GM12878 (cell line): ENCODE data around the gene DYRK4. TPM values are rescaled to one million over a fixed set of nuclear protein-coding genes. Genes with fewer than 3 reads are reported as not detected.

ENCODE experiments used
- ATAC-seq: fragments of 200-7000 bp; cut with Tn5 transposase; 3 replicates; pipeline ENCODE4 v1.9.1; 2020; ENCODE audit warnings: mild to moderate bottlenecking, moderate library complexity
- BruUV-seq: library from RNA; stranded (reverse); fragments of 400-500 nt; replicated peaks from 2 replicates; lab custom pipeline; 2021; lab: Mats Ljungman, UMichigan
- CTCF ChIA-PET: fragments of 300-600 bp; sonication (Branson Sonifier 250); formaldehyde crosslinking; extraction: SDS; loops from one replicate; lab custom pipeline; 2021; ENCODE audit warnings: inconsistent platforms; lab: Yijun Ruan, JAX
- POLR2A ChIA-PET: fragments of 350-600 bp; formaldehyde crosslinking; extraction: SDS; loops from one replicate; lab custom pipeline; 2021; ENCODE audit warnings: inconsistent platforms; lab: Charles Lee
- RAD21 ChIA-PET: fragments of 300-600 bp; sonication (Branson Sonifier 250); formaldehyde crosslinking; loops from one replicate; lab custom pipeline; 2023; ENCODE audit warnings: antibody characterized with exemption; ENCODE audit not compliant: unreplicated experiment; lab: Charles Lee
- SMC1A ChIA-PET: fragments of 300-600 bp; sonication (Branson Sonifier 250); formaldehyde crosslinking; loops from one replicate; lab custom pipeline; 2023; ENCODE audit not compliant: unreplicated experiment, uncharacterized antibody; lab: Charles Lee
- DNase-seq: peaks from one replicate; pipeline ENCODE4 v3.0.0-alpha.2; 2011; ENCODE audit warnings: low read depth, low spot score
- FAIRE-seq: peaks from 3 replicates; lab custom pipeline; 2011; peaks lifted over from hg19 to GRCh38; lab: Jason Lieb, UNC
- H2AFZ ChIP-seq: 2 replicates; pipeline ENCODE4 v1.6.0; 2011; ENCODE audit warnings: low read depth, low read length, control low read depth; ENCODE audit not compliant: control insufficient read depth
- H3K27ac ChIP-seq: 2 replicates; pipeline ENCODE4 v1.5.1; 2011; ENCODE audit warnings: control low read depth; ENCODE audit not compliant: control insufficient read depth, insufficient read depth
- H3K27me3 ChIP-seq, 2 experiments: replicated peaks in 1 of 2; 2 replicates each; pipeline versions ENCODE4 v1.6.0 to v1.6.1; 2011; ENCODE audit warnings: low read length in 1 of 2; ENCODE audit not compliant: control insufficient read depth in 2 of 2, insufficient read depth in 2 of 2
- H3K36me3 ChIP-seq, 2 experiments: 2 replicates each; pipeline ENCODE4 v1.5.1; 2011; ENCODE audit warnings: low read length in 1 of 2; ENCODE audit not compliant: control insufficient read depth in 2 of 2, insufficient read depth in 2 of 2
- H3K4me1 ChIP-seq: 2 replicates; pipeline ENCODE4 v1.6.1; 2011; ENCODE audit warnings: mild to moderate bottlenecking, low read length, moderate library complexity, mixed read lengths; ENCODE audit not compliant: control insufficient read depth, insufficient read depth
- H3K4me2 ChIP-seq: 2 replicates; pipeline ENCODE4 v1.6.0; 2011; ENCODE audit warnings: control low read depth; ENCODE audit not compliant: control insufficient read depth, insufficient read depth
- H3K4me3 ChIP-seq: fragments of 200-600 bp; sonication (generic); 2 replicates; pipeline ENCODE4 v1.5.1; 2016
- H3K79me2 ChIP-seq: 2 replicates; pipeline ENCODE4 v1.6.0; 2011; ENCODE audit warnings: low read length; ENCODE audit not compliant: control insufficient read depth, insufficient read depth
- H3K9ac ChIP-seq: 2 replicates; pipeline ENCODE4 v1.8.0; 2011; ENCODE audit warnings: low read length, control low read depth, mixed read lengths; ENCODE audit not compliant: control insufficient read depth, insufficient read depth
- H3K9me3 ChIP-seq: replicated peaks from 3 replicates; pipeline ENCODE4 v1.5.1; 2011; ENCODE audit warnings: mild to moderate bottlenecking, low read length; ENCODE audit not compliant: control insufficient read depth, insufficient read depth
- H4K20me1 ChIP-seq: 2 replicates; pipeline ENCODE4 v1.6.0; 2011; ENCODE audit not compliant: control insufficient read depth, insufficient read depth
- ATF7 ChIP-seq: fragments of 450-650 bp; IDR thresholded peaks from 2 replicates; pipeline ENCODE4 v1.6.1; 2016; ENCODE audit warnings: low read depth, mild to moderate bottlenecking
- BCLAF1 ChIP-seq: fragments of 450-650 bp; IDR thresholded peaks from 2 replicates; pipeline ENCODE4 v1.6.1; 2017; ENCODE audit warnings: antibody characterized with exemption, mild to moderate bottlenecking, moderate library complexity
- BMI1 ChIP-seq: fragments of 450-650 bp; IDR thresholded peaks from 2 replicates; pipeline ENCODE4 v1.6.1; 2016; ENCODE audit warnings: mild to moderate bottlenecking, moderate library complexity, borderline replicate concordance
- IKZF1 ChIP-seq: fragments of 450-650 bp; conservative IDR thresholded peaks from 2 replicates; pipeline ENCODE4 v1.6.1; 2017; ENCODE audit warnings: antibody characterized with exemption, mild to moderate bottlenecking
- IRF3 ChIP-seq: fragments of 450-650 bp; IDR thresholded peaks from 2 replicates; pipeline ENCODE4 v1.6.1; 2014; ENCODE audit warnings: mild to moderate bottlenecking
- LARP7 ChIP-seq: fragments of 450-650 bp; IDR thresholded peaks from 2 replicates; pipeline ENCODE4 v1.6.1; 2017; ENCODE audit warnings: mild to moderate bottlenecking
- NR2C2 ChIP-seq: IDR thresholded peaks from 2 replicates; pipeline ENCODE4 v1.6.1; 2011; ENCODE audit warnings: borderline replicate concordance, low read depth; ENCODE audit not compliant: control insufficient read depth, insufficient read length
- SIX5 ChIP-seq: IDR thresholded peaks from 2 replicates; pipeline ENCODE4 v1.6.1; 2011; ENCODE audit warnings: mild to moderate bottlenecking, low read depth, low read length, moderate library complexity; ENCODE audit not compliant: severe bottlenecking
- SUPT20H ChIP-seq: IDR thresholded peaks from 2 replicates; pipeline ENCODE4 v1.6.1; 2011; ENCODE audit warnings: low read depth, mild to moderate bottlenecking, low read length, moderate library complexity, borderline replicate concordance; ENCODE audit not compliant: control insufficient read depth
- TCF12 ChIP-seq: IDR thresholded peaks from 2 replicates; pipeline ENCODE4 v1.6.1; 2011; ENCODE audit warnings: low read depth, mild to moderate bottlenecking, low read length
- WGBS: methylation state at CpG from one replicate; pipeline ENCODE4 v1.1.6; 2016; ENCODE audit warnings: low lambda C conversion rate; ENCODE audit not compliant: insufficient replicate concordance, insufficient coverage; ENCODE audit errors: missing lambda C conversion rate; 5-methylcytosine and 5-hydroxymethylcytosine counted together
- in situ Hi-C: fragments of 300-500 bp; cut with MboI; formaldehyde crosslinking; loops from 9 replicates; pipeline ENCODE4 v1.14.3; 2018; ENCODE audit warnings: mixed read lengths
- intact Hi-C: fragments of 100-400 bp; cut with micrococcal nuclease; formaldehyde crosslinking; loops from one replicate; pipeline ENCODE4 v1.14.2; 2022; ENCODE audit not compliant: unreplicated experiment
- polyA plus RNA-seq, 11 experiments: library from polyadenylated mRNA; depleted of rRNA in 4 of 11; unstranded in 6 of 11; stranded (reverse) in 5 of 11; fragments of >200 nt; fragmentation: Nextera tagmentation in 4 of 11; fragmentation: Illumina TruSeq in 1 of 11; extraction: Ambion mirVana in 4 of 11; extraction: Trizol in 1 of 11; gene quantifications; 1 replicate in 1 of 11; 2 replicates in 10 of 11; pipeline versions ENCODE4 v1.2.1 to v1.2.3, GENCODE V29; 2011 to 2016; ENCODE audit warnings: inconsistent platforms in 2 of 11, missing spikeins in 2 of 11, low read depth in 1 of 11
- total RNA-seq, 4 experiments: library from RNA; depleted of rRNA in 3 of 4; stranded (reverse); fragments of >200 nt in 3 of 4; fragmentation: Illumina TruSeq in 1 of 4; extraction: Trizol in 1 of 4; gene quantifications; 2 replicates each; pipeline versions ENCODE4 v1.2.1 to v1.2.3, GENCODE V29; 2013 to 2021

Gene DYRK4
- total and polyA plus RNA-seq, 10 of the 15 experiments (the other 5 are each of a cell fraction or from before 2014, with no cell fraction given): 30.8 to 66.7 (median 46.8) TPM

GRCh38 chr12:4530982-4531586, 30.9 kb upstream of the DYRK4 start:
- ChIA-PET RAD21 (interaction anchor here (1.6 kb wide), 1 partner anchor 537 kb away, joined by 3 read pairs; no protein-coding TSS in a partner anchor), POLR2A (no interaction called here), SMC1A (interaction anchor here (1.7 kb wide), 2 partner anchors 10 to 646 kb away, joined by 6 to 10 read pairs; no protein-coding TSS in a partner anchor), CTCF (interaction anchor here (0.6 to 1.3 kb wide), 6 partner anchors 72 to 648 kb away, joined by 3 to 9 read pairs (median 4); no protein-coding TSS in a partner anchor)
- Histone ChIP-seq H3K9me3 (no peaks in the 10 kb centered on the region), H3K36me3 (peaks cover 2 to 15% of the 10 kb centered on the region in 2 experiments), H3K79me2 (no peaks in the 10 kb centered on the region; the same call in 1 of the 2 replicates), H4K20me1 (no peaks in the 10 kb centered on the region), H3K4me1 (peaks cover 9% of the 10 kb centered on the region; the same call in 1 of the 2 replicates), H3K27ac (no peak overlapping the region), H2AFZ (no peak overlapping the region), H3K27me3 (no peaks in the 10 kb centered on the region), H3K9ac (no peak overlapping the region), H3K4me3 (no peak overlapping the region), H3K4me2 (no peak overlapping the region)
- no peak for ATAC-seq
- in situ Hi-C loops: no loop called here
- WGBS: 92% methylated on average over 6 of the region's 6 CpGs
- no peak for DNase-seq
- intact Hi-C loops: no loop called here
- BruUV-seq: no TSS peak
- TF ChIP-seq IKZF1: no peak
- no peak for TF ChIP-seq NR2C2
- no peak for TF ChIP-seq ATF7
- no peak for TF ChIP-seq LARP7
- TF ChIP-seq TCF12: no peak
- TF ChIP-seq BMI1: no peak
- TF ChIP-seq IRF3: no peak
- no peak for TF ChIP-seq SUPT20H
- TF ChIP-seq BCLAF1: no peak
- TF ChIP-seq SIX5: no peak
- no peak for FAIRE-seq
